GM18870 (cell line): Measurements from ENCODE around the gene LMNB1.
A peak's percentile ranks its signal among the peaks of the same experiment; 100 is the strongest.
"Not testable (repeated sequence)": the region's sequence is repeated elsewhere in the genome, so short reads cannot be mapped to it uniquely, and the experiment has no call there.

ENCODE experiments used
- ATAC-seq: cut with Tn5 transposase; IDR thresholded peaks from one replicate; pipeline ENCODE4 v1.9.1; 2021; ENCODE audit warnings: moderate library complexity; ENCODE audit not compliant: unreplicated experiment

Gene LMNB1

DNA sequence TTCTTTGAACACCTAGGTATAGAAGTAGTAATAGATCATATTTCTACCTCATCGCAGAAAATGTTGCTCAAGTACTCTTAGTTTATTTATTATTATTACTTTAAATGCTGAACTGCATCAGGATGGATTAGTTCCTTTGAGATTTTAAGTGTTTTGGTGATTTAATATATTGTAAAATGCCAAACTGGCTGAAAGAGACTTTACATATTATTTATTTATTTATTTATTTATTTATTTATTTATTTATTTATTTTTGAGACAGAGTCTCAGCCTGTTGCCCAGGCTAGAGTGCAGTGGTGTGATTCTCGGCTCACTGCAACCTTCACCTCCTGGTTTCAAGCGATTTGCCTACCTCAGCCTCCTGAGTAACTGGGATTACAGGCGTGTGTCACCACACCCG, 42.3 kb downstream of the LMNB1 start:
- no peak for ATAC-seq

DNA sequence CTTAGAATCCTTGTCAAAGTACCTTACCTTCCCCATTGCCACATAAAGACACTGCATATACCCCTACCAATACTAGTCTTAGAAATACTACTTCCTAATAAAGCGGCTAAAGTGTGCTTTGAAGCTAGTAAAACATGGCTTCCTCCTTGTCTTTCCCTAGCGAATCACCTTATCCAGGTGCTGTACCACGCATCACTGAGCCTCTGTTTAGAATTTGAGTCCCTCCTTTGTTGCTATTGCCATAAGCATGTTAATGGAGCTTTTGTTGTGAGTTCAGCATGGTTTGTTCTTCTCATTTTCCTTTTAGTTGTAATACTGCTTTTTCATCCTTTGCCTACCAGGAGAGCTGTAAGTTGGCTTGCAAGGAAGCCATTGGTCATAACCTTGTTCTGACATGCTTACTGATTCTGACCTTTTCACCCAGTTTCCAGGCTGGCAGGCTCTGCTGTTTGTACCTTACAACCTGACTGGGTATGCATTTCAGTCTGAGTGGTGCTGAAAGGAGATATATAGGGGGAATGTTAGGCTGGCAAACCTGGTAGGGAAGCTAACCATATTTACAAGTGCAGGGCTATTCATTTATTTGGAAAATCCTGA, 49.8 kb downstream of the LMNB1 start:
- ATAC-seq: no peak

- ATAC-seq: no peak
These were observed 52.2 kb downstream of the LMNB1 start for GRCh38 chr5:126829098-126829497.

DNA sequence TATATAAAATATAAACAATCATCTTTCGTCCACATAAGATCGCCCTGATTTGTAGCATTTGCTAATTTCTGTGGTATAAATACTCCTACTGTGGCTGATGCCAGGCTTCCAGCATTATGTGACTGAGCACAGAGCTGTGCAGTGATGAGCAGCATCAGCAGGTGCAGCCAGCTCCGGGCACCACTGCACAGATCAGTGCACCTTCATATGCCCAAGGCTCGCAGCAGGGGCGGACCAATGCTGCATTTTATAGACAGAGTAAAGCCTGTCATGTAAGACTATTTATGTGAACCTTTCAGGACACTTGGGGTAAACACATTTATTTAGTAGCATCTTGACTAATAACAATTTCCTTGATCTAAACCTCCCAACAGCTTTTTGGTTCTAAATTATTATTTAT, 53.1 kb downstream of the LMNB1 start:
- no peak for ATAC-seq

DNA sequence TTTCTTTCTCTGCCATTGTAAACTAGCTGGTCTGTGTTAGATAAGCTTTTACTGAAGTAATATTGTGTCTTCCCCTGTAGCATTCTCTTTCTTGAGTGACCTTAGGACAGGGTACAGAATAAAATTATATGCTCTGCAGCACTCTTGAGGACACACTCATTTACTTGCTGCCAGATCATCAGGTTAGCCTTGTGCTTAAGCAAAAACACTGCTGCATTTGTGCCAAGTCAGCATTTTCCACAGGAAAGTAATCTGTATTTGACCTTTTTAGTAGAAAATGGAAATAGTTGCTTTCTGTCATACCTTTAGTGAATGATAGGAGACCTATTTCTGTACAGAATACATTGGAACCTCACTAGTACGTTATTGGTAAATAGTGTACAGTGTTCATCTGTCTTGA, 54.2 kb downstream of the LMNB1 start:
- no peak for ATAC-seq

- no peak for ATAC-seq
These were observed 59.8 kb downstream of the LMNB1 start for GRCh38 chr5:126836778-126837177.

- ATAC-seq: no peak
These were observed 60.3 kb downstream of the LMNB1 start for GRCh38 chr5:126837242-126837641.

DNA sequence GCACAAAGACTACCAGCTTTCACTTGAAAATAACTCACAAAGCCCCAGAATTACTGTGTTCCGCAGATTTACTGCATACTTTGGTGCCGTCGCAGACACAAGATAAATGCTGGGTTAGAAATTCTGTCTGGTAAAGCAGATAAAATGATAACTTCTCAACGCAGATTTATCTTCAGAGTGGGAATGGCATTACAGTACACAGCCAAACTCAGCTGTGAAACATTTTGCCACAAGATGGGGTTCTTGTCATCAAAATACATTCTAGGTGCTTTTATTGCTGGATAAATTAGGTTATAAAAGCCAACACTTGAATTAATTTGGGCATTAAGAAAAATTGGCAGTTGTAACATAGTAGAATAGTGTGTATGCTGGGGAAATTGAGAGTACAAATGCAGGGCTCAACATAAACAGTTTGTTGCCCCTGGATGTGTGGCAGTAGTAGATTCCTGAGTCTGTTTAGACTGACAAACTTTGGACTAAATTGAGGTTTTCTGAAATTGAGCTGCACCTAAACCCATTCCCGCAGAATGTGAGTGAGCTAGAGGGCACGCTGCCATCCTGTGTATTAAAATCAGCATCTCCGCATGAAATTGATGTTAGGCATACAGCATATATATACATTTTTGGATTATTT, 61.1 kb downstream of the LMNB1 start:
- ATAC-seq: no peak

- ATAC-seq: not testable (repeated sequence)
These were observed 62.5 kb downstream of the LMNB1 start for GRCh38 chr5:126839407-126839806.

DNA sequence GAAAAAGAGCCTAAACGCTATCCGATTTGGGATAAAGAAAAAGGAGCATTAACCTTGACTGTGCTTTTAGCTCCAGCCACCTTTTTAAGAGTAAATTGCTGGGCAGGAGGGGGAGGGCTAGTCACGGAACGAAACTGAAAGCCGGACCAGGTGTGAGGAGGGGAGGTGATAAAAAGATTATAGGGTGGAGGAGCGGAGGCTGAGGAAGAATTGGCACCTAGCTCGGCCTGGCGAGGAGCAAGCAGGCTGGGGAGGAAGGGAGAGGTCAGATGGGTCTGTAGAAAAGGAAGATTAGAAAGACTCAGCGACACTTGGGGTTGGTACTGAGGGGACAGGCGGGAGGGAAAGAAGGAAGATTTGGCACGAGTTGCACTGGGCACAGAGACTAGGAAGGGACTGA, 66.4 kb downstream of the LMNB1 start:
- not testable (repeated sequence) for ATAC-seq

DNA sequence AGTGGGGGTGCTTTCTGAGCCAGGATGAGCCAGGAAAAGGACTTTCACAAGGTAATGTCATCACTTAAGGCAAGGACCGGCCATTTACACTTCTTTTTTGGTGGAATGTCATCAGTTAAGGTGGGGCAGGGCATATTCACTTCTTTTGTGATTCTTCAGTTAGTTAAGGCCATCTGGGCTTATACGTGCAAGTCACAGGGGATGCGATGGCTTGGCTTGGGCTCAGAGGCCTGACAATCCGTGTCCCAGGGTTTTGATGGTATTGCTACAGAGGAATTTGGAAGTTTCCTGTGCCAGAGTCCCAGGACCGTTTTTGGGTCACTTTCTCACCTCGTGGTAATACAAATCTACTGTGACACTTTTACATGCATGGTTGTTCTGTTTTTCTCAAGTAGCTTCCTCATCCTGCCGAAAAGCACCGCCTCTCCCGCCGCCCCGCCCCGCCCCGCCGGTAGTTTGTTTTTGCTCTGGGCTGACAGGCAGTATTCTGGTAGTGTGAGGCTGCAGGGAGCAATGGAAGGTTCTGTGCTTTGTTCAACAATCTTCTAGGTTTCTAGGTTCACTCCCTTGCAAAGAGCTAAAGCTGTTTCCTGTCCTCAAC, 68.6 kb downstream of the LMNB1 start:
- ATAC-seq: not testable (repeated sequence)

DNA sequence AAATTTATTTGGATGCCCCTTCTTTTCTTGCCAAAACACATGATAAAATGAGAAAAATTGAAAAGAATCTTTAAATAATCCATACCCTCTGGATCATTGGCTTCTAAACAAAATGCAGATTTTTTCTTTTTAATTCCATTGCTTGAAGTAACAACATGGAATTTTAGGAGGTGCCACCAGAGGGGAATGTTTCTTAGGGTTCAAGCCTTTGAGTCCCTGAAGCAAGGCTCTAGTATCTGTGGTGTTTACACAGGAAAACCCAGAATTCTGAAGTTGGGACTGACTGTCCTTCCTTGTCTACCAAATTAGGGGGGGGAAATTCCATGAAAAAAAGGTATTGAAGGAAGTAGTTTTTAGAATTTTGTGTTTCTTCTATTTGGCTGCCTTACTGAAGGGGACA, 69.4 kb downstream of the LMNB1 start:
- ATAC-seq: no peak

DNA sequence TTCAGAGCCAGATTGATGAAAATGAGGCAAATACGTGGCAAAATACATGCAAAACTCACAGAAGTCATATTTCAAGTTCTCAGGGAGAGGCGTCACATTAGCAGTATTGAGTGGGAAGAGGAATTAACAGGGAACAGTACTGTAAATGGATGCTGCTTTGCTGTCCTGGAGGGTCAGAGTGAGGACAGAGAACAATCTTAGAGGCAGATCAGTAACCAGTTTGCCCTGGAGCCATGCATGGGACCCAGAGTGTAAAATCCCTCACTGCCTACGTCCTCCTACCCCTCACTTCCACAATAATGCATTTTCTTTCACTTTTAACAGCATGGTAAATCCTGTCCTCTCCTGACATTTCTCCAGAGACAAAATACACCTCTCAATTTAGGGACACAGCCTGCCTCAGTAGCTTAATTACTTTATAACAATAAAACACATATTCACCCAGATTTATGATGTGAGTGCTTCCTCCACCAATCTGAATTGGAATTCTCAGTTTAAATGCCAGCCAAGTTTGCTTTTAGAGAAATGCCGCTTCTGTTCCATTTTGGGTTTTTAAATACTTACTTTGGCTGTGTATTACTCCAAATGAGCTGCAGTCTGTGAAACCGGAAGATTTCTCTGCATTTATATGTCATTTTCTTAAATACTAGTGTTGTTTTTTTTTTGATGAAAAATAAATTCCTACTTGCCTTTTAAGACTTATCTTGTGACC, 70.0 kb downstream of the LMNB1 start:
- no peak for ATAC-seq

DNA sequence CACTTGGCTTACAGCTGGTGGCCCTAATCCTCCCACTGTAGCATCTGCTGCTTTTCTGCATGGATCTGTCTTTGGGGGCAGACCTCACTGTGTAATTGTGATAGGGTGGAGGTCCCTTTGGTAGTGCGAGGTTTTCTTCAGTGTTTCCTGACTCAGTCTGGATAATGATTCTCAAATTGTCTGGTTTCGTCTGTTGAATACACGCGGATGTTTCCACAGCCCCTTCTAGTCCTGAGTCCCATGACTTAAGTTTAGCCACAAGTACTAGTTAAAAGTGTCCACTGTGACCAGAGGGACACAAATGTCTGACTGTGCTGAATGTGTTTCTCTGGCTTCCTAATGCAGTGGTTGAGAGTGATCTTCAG, 70.5 kb downstream of the LMNB1 start:
- ATAC-seq: no peak

- ATAC-seq: no peak
These were observed 70.9 kb downstream of the LMNB1 start for GRCh38 chr5:126847826-126848251.

- ATAC-seq: no peak
These were observed 71.3 kb downstream of the LMNB1 start for GRCh38 chr5:126848253-126848652.

DNA sequence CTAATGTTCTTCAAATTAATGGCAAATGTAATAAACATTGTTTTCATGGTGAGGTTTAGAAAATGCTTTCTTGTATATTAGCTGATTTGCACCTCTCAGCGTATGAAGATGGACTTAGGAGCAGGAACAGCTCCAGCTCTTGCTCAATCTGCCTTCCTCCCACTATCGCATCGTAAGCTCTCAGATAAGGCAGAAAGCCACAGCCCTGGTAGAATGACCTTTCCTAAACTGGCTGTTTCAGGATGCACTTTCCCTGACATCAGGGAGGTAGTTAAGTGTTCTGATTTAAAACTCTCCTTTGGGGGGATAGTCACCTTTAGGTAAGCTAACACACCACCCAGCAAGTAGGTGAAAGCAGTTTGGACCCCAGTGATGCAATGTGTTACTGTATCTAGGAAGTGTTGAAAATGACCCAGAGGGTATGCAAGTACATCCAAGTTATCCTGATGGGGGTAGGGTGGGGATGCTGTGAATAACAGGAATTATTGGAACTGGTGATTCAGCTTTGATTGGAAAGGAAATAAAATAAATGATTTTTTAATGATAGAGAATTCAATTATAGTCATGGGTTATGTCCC, 72.3 kb downstream of the LMNB1 start:
- ATAC-seq: no peak

DNA sequence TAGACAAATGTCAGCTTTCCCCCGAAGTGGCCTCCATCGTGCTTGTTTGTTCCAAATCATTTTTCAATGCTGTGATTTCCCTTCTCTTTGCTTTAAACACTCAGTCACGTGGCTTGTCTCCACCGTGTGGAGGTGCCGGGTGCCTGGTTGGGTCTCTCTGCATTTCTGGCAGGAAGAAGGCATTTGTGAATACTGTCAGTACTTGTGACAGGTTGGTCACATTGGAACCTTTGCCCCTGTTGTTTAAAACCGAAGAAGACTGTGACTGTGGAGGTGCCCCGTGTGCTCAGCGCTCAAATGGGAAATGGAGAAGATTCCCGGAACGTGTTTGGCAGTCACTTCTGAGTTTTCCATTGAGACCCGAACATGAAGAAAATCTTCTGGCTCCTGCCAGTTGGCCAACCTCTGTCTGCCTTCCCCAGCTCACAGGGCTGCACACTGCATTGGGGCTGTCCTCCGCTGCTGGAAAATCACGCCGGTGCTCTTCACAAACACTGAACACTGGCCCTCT, 74.6 kb downstream of the LMNB1 start:
- no peak for ATAC-seq

GRCh38 chr5:126852091-126852571, 75.2 kb downstream of the LMNB1 start:
- ATAC-seq: peak; percentile 93

- no peak for ATAC-seq
These were observed 75.9 kb downstream of the LMNB1 start for GRCh38 chr5:126852841-126853271.
